OCI-LY3 (cell line): ENCODE data around the gene DNAAF5.
"Not testable (repeated sequence)": the region's sequence is repeated elsewhere in the genome, so short reads cannot be mapped to it uniquely, and the experiment has no call there.

Source experiments
- H2AFZ ChIP-seq: fragments of 200-600, 300-600 bp; shearing (Covaris generic); 2 replicates; pipeline ENCODE4 v1.6.0; 2014; ENCODE audit warnings: antibody characterized with exemption, low read depth, low read length
- H3K27ac ChIP-seq: fragments of 200-600, 300-600 bp; sonication (generic); 2 replicates; pipeline ENCODE4 v1.5.1; 2014; ENCODE audit warnings: mild to moderate bottlenecking, low read length, moderate library complexity, mixed read lengths
- H3K27me3 ChIP-seq: fragments of 200-600, 300-600 bp; sonication (generic); 2 replicates; pipeline ENCODE4 v1.6.1; 2014; ENCODE audit warnings: low read depth, low read length, mixed read lengths
- H3K36me3 ChIP-seq: fragments of 200-600, 300-600 bp; sonication (generic); replicated peaks from 2 replicates; pipeline ENCODE3; 2014; ENCODE audit warnings: low read depth, low read length, mixed read lengths
- H3K4me1 ChIP-seq: fragments of 300-600, 200-600 bp; sonication (generic); 2 replicates; pipeline ENCODE4 v1.6.1; 2014; ENCODE audit warnings: low read length, mixed read lengths
- H3K4me2 ChIP-seq: fragments of 200-600, 300-600 bp; sonication (generic); 2 replicates; pipeline ENCODE4 v1.6.1; 2014; ENCODE audit warnings: low read length, mixed read lengths
- H3K4me3 ChIP-seq: fragments of 300-600, 200-600 bp; sonication (generic); 2 replicates; pipeline ENCODE4 v1.5.1; 2014; ENCODE audit warnings: antibody characterized with exemption, mild to moderate bottlenecking, low read length, moderate library complexity
- H3K79me2 ChIP-seq: fragments of 300-600, 200-600 bp; shearing (Covaris generic); 2 replicates; pipeline ENCODE4 v1.6.1; 2014; ENCODE audit warnings: mild to moderate bottlenecking, low read length, mixed read lengths
- H3K9ac ChIP-seq: fragments of 300-600, 200-600 bp; shearing (Covaris generic); 2 replicates; pipeline ENCODE4 v1.6.0; 2014; ENCODE audit warnings: mild to moderate bottlenecking, low read length, moderate library complexity
- H3K9me3 ChIP-seq: fragments of 200-600, 300-600 bp; shearing (Covaris generic); 2 replicates; pipeline ENCODE4 v1.6.1; 2014; ENCODE audit warnings: low read length, mixed read lengths; ENCODE audit not compliant: insufficient read depth
- H4K20me1 ChIP-seq: fragments of 200-600, 300-600 bp; sonication (generic); 2 replicates; pipeline ENCODE4 v1.6.1; 2016; ENCODE audit warnings: low read length, mixed read lengths; ENCODE audit not compliant: insufficient read depth
- EZH2phosphoT487 ChIP-seq: fragments of 200-600 bp; shearing (Covaris generic); IDR thresholded peaks from 2 replicates; pipeline ENCODE4 v1.6.1; 2018; ENCODE audit warnings: antibody characterized with exemption, mixed run types, low read depth
- TF ChIP-seq, protein P1 (sequence below): fragments of 200-600, 300-600 bp; sonication (generic); IDR thresholded peaks from 2 replicates; pipeline ENCODE4 v1.5.1; 2014; ENCODE audit warnings: antibody characterized with exemption, low read length, low read depth

The DNAAF5 gene

DNA sequence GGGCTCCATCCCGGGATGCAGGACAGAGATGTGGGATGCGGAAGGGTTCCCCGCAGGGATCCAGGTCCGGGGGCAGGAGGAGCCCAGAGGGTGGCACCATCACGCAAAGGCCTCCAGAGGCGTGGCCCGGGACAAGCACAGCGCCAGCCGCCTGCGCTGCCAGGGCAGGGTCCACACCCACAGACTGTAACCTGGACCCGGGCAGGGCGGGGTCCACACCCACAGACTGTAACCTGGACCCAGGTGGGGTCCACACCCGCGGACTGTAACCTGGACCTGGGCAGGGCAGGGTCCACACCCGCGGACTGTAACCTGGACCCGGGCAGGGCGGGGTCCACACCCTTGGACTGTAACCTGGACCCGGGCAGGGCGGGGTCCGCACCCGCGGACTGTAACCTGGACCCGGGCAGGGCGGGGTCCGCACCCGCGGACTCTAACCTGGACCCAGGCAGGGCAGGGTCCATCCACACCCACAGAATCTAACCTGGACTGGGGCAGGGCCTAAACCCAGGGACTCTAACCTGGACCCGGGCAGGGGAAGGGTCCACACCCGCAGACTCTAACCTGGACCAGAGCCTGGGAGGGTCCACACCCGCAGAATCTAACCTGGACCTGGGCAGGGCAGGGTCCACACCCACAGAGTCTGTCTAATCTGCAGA lies 68.3 kb downstream of the DNAAF5 start:
- Histone ChIP-seq H2AFZ (no peak overlapping the region), H3K27me3 (no peaks in the 10 kb centered on the region), H4K20me1 (no peaks in the 10 kb centered on the region), H3K36me3 (no peaks in the 10 kb centered on the region), H3K9ac (no peak overlapping the region), H3K4me2 (no peak overlapping the region), H3K79me2 (no peaks in the 10 kb centered on the region), H3K4me3 (no peak overlapping the region), H3K27ac (no peak overlapping the region), H3K9me3 (no peaks in the 10 kb centered on the region), H3K4me1 (no peaks in the 10 kb centered on the region)
- TF ChIP-seq, protein P1, sequence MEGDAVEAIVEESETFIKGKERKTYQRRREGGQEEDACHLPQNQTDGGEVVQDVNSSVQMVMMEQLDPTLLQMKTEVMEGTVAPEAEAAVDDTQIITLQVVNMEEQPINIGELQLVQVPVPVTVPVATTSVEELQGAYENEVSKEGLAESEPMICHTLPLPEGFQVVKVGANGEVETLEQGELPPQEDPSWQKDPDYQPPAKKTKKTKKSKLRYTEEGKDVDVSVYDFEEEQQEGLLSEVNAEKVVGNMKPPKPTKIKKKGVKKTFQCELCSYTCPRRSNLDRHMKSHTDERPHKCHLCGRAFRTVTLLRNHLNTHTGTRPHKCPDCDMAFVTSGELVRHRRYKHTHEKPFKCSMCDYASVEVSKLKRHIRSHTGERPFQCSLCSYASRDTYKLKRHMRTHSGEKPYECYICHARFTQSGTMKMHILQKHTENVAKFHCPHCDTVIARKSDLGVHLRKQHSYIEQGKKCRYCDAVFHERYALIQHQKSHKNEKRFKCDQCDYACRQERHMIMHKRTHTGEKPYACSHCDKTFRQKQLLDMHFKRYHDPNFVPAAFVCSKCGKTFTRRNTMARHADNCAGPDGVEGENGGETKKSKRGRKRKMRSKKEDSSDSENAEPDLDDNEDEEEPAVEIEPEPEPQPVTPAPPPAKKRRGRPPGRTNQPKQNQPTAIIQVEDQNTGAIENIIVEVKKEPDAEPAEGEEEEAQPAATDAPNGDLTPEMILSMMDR = no peak
- no peak for TF ChIP-seq EZH2phosphoT487

DNA sequence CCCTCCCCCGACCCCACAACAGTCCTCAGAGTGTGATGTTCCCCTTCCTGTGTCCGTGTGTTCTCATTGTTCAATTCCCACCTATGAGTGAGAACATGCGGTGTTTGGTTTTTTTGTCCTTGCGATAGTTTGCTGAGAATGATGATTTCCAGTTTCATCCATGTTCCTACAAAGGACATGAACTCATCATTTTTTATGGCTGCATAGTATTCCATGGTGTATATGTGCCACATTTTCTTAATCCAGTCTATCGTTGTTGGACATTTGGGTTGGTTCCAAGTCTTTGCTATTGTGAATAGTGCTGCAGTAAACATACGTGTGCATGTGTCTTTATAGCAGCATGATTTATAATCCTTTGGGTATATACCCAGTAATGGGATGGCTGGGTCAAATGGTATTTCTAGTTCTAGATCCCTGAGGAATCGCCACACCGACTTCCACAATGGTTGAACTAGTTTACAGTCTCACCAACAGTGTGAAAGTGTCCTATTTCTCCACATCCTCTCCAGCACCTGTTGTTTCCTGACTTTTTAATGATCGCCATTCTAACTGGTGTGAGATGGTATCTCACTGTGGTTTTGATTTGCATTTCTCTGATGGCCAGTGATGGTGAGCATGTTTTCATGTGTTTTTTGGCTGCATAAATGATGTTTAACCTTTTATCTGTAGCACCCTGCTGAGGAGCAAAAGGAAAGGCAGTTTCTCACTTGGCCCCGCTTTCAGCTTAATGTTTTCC lies 70.1 kb downstream of the DNAAF5 start:
- H3K4me1 ChIP-seq, H3K27ac ChIP-seq, H4K20me1 ChIP-seq, H3K79me2 ChIP-seq, H3K4me3 ChIP-seq, H2AFZ ChIP-seq, H3K36me3 ChIP-seq, H3K27me3 ChIP-seq, H3K9me3 ChIP-seq, H3K9ac ChIP-seq, H3K4me2 ChIP-seq: not testable (repeated sequence)

DNA sequence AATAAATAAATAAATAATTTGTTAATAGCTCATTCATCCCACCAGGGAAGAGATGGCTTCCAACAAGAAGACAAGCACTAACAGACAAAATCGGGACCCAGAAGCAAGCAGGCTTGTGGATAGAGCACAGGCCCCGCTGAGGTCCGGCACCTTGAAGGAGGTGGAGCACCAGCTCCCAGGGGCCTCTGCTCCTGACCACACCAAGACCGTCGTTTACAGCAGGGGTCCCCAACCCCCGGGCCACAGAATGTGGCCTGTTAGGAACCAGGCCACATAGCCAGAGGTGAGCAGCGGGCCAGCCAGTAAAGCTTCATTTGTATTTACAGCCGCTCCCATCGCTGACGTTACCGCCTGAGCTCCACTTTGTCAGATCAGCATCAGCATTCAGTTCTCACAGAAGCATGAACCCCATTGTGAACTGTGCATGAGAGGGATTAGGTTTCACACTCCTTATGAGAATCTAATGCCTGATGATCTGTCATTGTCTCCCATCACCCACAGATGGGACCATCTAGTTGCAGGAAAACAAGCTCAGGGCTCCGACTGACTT lies 72.5 kb downstream of the DNAAF5 start:
- Histone ChIP-seq H3K4me3 (no peak overlapping the region), H4K20me1 (no peaks in the 10 kb centered on the region), H3K4me1 (no peaks in the 10 kb centered on the region), H2AFZ (no peak overlapping the region), H3K4me2 (no peak overlapping the region), H3K79me2 (no peaks in the 10 kb centered on the region), H3K9ac (no peak overlapping the region), H3K27me3 (no peaks in the 10 kb centered on the region), H3K27ac (no peak overlapping the region), H3K36me3 (no peaks in the 10 kb centered on the region), H3K9me3 (no peaks in the 10 kb centered on the region)
- TF ChIP-seq, protein P1 = no peak

DNA sequence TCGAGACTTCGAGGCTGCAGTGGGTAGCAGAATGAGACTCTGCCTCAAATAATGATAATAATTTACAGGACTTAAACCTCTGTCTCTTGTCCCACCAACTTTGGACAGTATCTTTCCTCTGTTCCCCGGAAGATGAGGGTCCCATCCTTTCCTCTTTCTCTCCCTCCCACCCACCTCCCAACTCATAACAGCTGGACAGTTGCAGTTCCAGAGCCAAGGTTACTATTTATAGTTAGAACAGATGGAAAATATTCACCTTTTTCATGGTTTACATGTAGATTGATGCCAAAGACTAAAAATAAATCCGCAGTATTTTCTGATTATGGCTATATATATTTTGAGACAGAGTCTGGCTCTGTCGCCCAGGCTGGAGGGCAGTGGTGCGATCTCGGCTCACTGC lies 74.2 kb downstream of the DNAAF5 start:
- no peak overlapping the region for H3K9ac ChIP-seq
- no peaks in the 10 kb centered on the region for H3K9me3 ChIP-seq
- H3K36me3 ChIP-seq = no peaks in the 10 kb centered on the region
- TF ChIP-seq, protein P1 = no peak
- TF ChIP-seq EZH2phosphoT487 = no peak
- H3K4me2 ChIP-seq = no peak overlapping the region
- no peaks in the 10 kb centered on the region for H3K4me1 ChIP-seq
- no peak overlapping the region for H3K27ac ChIP-seq
- H2AFZ ChIP-seq = no peak overlapping the region
- no peaks in the 10 kb centered on the region for H3K79me2 ChIP-seq
- no peaks in the 10 kb centered on the region for H4K20me1 ChIP-seq
- no peak overlapping the region for H3K4me3 ChIP-seq
- H3K27me3 ChIP-seq = no peaks in the 10 kb centered on the region

DNA sequence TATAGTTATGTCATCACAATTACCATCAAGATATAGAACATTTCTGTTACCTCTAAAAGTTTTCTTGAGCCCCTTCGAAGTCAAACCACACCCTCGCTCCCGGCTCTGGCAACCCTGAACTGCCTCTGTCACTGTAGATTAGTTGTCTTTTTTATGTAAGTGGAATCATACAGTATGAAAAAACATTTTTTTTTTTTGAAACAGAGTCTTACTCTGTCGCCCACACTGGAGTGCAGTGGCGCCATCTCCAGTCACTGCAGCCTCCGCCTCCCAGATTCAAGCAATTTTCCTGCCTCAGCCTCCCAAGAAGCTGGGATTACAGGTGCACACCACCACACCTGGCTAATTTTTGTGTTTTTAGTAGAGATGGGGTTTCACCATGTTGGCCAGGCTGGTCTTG lies 74.9 kb downstream of the DNAAF5 start:
- H3K36me3 ChIP-seq, H3K4me2 ChIP-seq, H3K4me3 ChIP-seq, H3K27me3 ChIP-seq, H3K9me3 ChIP-seq, H3K79me2 ChIP-seq, H3K9ac ChIP-seq, H2AFZ ChIP-seq, H3K4me1 ChIP-seq, H3K27ac ChIP-seq, H4K20me1 ChIP-seq: not testable (repeated sequence)
